HepG2 (cell line): ENCODE results near the gene RCOR1. TPM values are rescaled to one million over a fixed set of nuclear protein-coding genes. Genes with fewer than 3 reads are reported as not detected.

Source experiments
- ATAC-seq: fragments of 200-7000 bp; cut with Tn5 transposase; 3 replicates; pipeline ENCODE4 v1.9.1; 2020; ENCODE audit warnings: mild to moderate bottlenecking, moderate library complexity
- BruUV-seq: library from RNA; stranded (reverse); fragments of 400-500 nt; replicated peaks from 2 replicates; lab custom pipeline; 2021; lab: Mats Ljungman, UMichigan
- CTCF ChIA-PET: fragments of 300-600 bp; formaldehyde crosslinking; extraction: SDS; loops from one replicate; lab custom pipeline; 2021; ENCODE audit warnings: low total read pairs, inconsistent platforms, low intra/inter-chr PET ratio; lab: Yijun Ruan, JAX
- POLR2A ChIA-PET: fragments of 350-600 bp; sonication (Branson Sonifier 250); formaldehyde crosslinking; loops from one replicate; lab custom pipeline; 2020; ENCODE audit warnings: antibody characterized with exemption, inconsistent platforms; lab: Yijun Ruan, JAX
- DNase-seq: peaks from one replicate; pipeline ENCODE4 v3.0.0-alpha.2; 2015; ENCODE audit warnings: low spot score
- FAIRE-seq: peaks from 3 replicates; lab custom pipeline; 2011; peaks lifted over from hg19 to GRCh38; lab: Jason Lieb, UNC
- H2AFZ ChIP-seq: one replicate; pipeline ENCODE4 v1.6.1; 2011; ENCODE audit warnings: low read length, inconsistent platforms
- H3K27ac ChIP-seq: fragments of 300-600 bp; 3 replicates; pipeline ENCODE4 v1.8.0; 2011; ENCODE audit warnings: mixed run types, mild to moderate bottlenecking, mixed read lengths, low read length, inconsistent platforms; ENCODE audit not compliant: insufficient read depth; ENCODE audit errors: extremely low read length
- H3K27me3 ChIP-seq, 2 experiments: fragments of 200-600 bp in 1 of 2; 2 replicates in 1 of 2; 3 replicates in 1 of 2; pipeline versions ENCODE4 v1.6.0 to v1.8.0; 2011; ENCODE audit warnings: low read length in 2 of 2, mild to moderate bottlenecking in 2 of 2, moderate library complexity in 2 of 2, inconsistent platforms in 1 of 2; ENCODE audit not compliant: insufficient read depth in 2 of 2, control insufficient read depth in 1 of 2
- H3K36me3 ChIP-seq, 2 experiments: fragments of 200-600 bp in 1 of 2; replicated peaks in 1 of 2; 2 replicates in 1 of 2; 3 replicates in 1 of 2; pipeline versions ENCODE4 v1.5.1 to v1.8.0; 2011; ENCODE audit warnings: low read length in 2 of 2, inconsistent platforms in 1 of 2; ENCODE audit not compliant: insufficient read depth in 2 of 2, control insufficient read depth in 1 of 2
- H3K4me1 ChIP-seq: 2 replicates; pipeline ENCODE4 v1.5.1; 2012; ENCODE audit warnings: low read length, inconsistent platforms; ENCODE audit not compliant: insufficient read depth
- H3K4me2 ChIP-seq: 2 replicates; pipeline ENCODE4 v1.6.0; 2011; ENCODE audit warnings: low read depth, low read length, inconsistent platforms
- H3K4me3 ChIP-seq, 3 experiments: fragments of 200-600 bp in 1 of 3; sonication (generic), shearing (Covaris generic) in 1 of 3; replicated peaks in 1 of 3; 2 replicates each; pipeline ENCODE4 v1.5.1; 2011 to 2016; ENCODE audit warnings: low read length in 3 of 3, inconsistent platforms in 2 of 3, low read depth in 2 of 3, mild to moderate bottlenecking in 2 of 3, control low read depth in 1 of 3, mixed read lengths in 1 of 3; ENCODE audit not compliant: insufficient read depth in 1 of 3
- H3K79me2 ChIP-seq: one replicate; pipeline ENCODE4 v1.6.1; 2011; ENCODE audit warnings: low read length, inconsistent platforms; ENCODE audit not compliant: insufficient read depth
- H3K9ac ChIP-seq: 2 replicates; pipeline ENCODE4 v1.6.0; 2011; ENCODE audit warnings: mild to moderate bottlenecking, low read depth, low read length, inconsistent platforms; ENCODE audit not compliant: insufficient read depth
- H3K9me3 ChIP-seq: 2 replicates; pipeline ENCODE4 v1.5.1; 2012; ENCODE audit warnings: mild to moderate bottlenecking, low read length
- H4K20me1 ChIP-seq: 2 replicates; pipeline ENCODE4 v1.6.0; 2011; ENCODE audit warnings: inconsistent platforms, mild to moderate bottlenecking, low read length, moderate library complexity; ENCODE audit not compliant: insufficient read depth
- ETV5 ChIP-seq: IDR thresholded peaks from 2 replicates; pipeline ENCODE4 v1.6.1; 2018; ENCODE audit warnings: missing biosample characterization, missing genetic modification reagents, inconsistent platforms, borderline replicate concordance
- MATR3 ChIP-seq: sonication (generic); formaldehyde crosslinking; IDR thresholded peaks from 2 replicates; pipeline ENCODE4 v1.4.0; 2020; ENCODE audit warnings: missing genetic modification reagents
- MEIS1 ChIP-seq: sonication (generic); formaldehyde crosslinking; IDR thresholded peaks from 2 replicates; pipeline ENCODE4 v1.9.0; 2021; ENCODE audit warnings: mild to moderate bottlenecking, missing genetic modification reagents, moderate library complexity, borderline replicate concordance
- ZHX2 ChIP-seq, 2 experiments: sonication (generic) in 1 of 2; formaldehyde crosslinking in 1 of 2; IDR thresholded peaks; 2 replicates each; pipeline versions ENCODE4 v1.6.1 to v1.9.0; 2014 to 2022; ENCODE audit warnings: antibody characterized with exemption in 1 of 2, borderline replicate concordance in 1 of 2, inconsistent platforms in 1 of 2, low read depth in 1 of 2, missing genetic modification reagents in 1 of 2
- ZNF616 ChIP-seq: sonication (generic); formaldehyde crosslinking; IDR thresholded peaks from 2 replicates; pipeline ENCODE4 v1.5.0; 2020; ENCODE audit warnings: low read depth, mild to moderate bottlenecking, missing genetic modification reagents
- WGBS: methylation state at CpG from one replicate; pipeline ENCODE4 v1.1.6; 2017; ENCODE audit warnings: low lambda C conversion rate; 5-methylcytosine and 5-hydroxymethylcytosine counted together
- in situ Hi-C: cut with HindIII; loops from 2 replicates; pipeline ENCODE4 v1.10.0; 2017; ENCODE audit warnings: low pct_unique_long_range_greater_than_20kb; ENCODE audit not compliant: extremely low pct_ligation_motif_present
- intact Hi-C: fragments of 100-400 bp; cut with micrococcal nuclease; formaldehyde crosslinking; loops from one replicate; pipeline ENCODE4 v1.10.0; 2022; ENCODE audit not compliant: unreplicated experiment
- polyA plus RNA-seq, 8 experiments: library from polyadenylated mRNA; depleted of rRNA in 3 of 8; stranded (reverse) in 7 of 8; unstranded in 1 of 8; fragments of >200 nt; fragmentation: Illumina TruSeq in 4 of 8; extraction: Trizol in 4 of 8; gene quantifications; 2 replicates each; pipeline versions ENCODE4 v1.2.1 to v1.2.3, GENCODE V29; 2011 to 2016; ENCODE audit warnings: low read depth in 4 of 8, missing spikeins in 1 of 8, mixed read lengths in 1 of 8; ENCODE audit not compliant: insufficient read depth in 1 of 8
- total RNA-seq, 5 experiments: library from RNA; depleted of rRNA; stranded (reverse); fragments of >200 nt; fragmentation: Illumina TruSeq; extraction: Trizol; gene quantifications; 2 replicates each; pipeline ENCODE4 v1.2.3, GENCODE V29; 2016; ENCODE audit warnings: low read depth in 1 of 5

The RCOR1 gene
- total and polyA plus RNA-seq, 2 of the 13 experiments (the other 11 are each of a cell fraction or from before 2014, with no cell fraction given): 10.2 to 11.1 TPM

- CTCF ChIA-PET: no interaction called here
Measured at GRCh38 chr14:102667703-102668102, 75.3 kb downstream of the RCOR1 start.

More at GRCh38 chr14:102667703-102668102, 75.3 kb downstream of the RCOR1 start:
- Histone ChIP-seq H3K4me3 (no peak overlapping the region), H4K20me1 (no peaks in the 10 kb centered on the region; the same call in 1 of the 2 replicates), H2AFZ (no peak overlapping the region), H3K27me3 (no peaks in the 10 kb centered on the region), H3K4me1 (peaks cover 31% of the 10 kb centered on the region), H3K36me3 (peaks cover 0 to 1% of the 10 kb centered on the region in 2 experiments; a peak in 1 of 5 replicates), H3K9me3 (no peaks in the 10 kb centered on the region), H3K4me2 (no peak overlapping the region), H3K27ac (no peak overlapping the region), H3K9ac (no peak overlapping the region), H3K79me2 (peaks cover 74% of the 10 kb centered on the region)
- TF ChIP-seq ZHX2 (IDR thresholded peaks at IDR 0.05; ENCODE audit: low read depth) (no peak), ZHX2 (CRISPR knock-in tag; IDR thresholded peaks at IDR 0.05; ENCODE audit: borderline replicate concordance) (no peak), MEIS1 (no peak), ZNF616 (CRISPR knock-in tag) (no peak), MATR3 (CRISPR knock-in tag) (no peak), ETV5 (CRISPR knock-in tag) (no peak)
- intact Hi-C loops (no loop called here), in situ Hi-C loops (no loop called here)
- no TSS peak for BruUV-seq
- POLR2A ChIA-PET: no interaction called here
- FAIRE-seq (no peak), DNase-seq (no peak), ATAC-seq (no peak)
- WGBS: 94% methylated on average over 2 of the region's 2 CpGs
